Adrenal gland (tissue), 12 donors: ENCODE measurements around the gene FKBP11. TPM values are rescaled to one million over a fixed set of nuclear protein-coding genes. Genes with fewer than 3 reads are reported as not detected.

Experiments used
- DNase-seq, 7 donors: peaks; one replicate each; pipeline ENCODE4 v3.0.0-alpha.2; 2019 to 2020
- H3K27ac ChIP-seq, 5 donors: fragments of 200-600 bp; sonication (generic) in 4 of 5; 1 replicate in 3 of 5; 2 replicates in 2 of 5; pipeline versions ENCODE4 v1.5.1 to v1.8.0; 2016 to 2020; ENCODE audit warnings: mild to moderate bottlenecking in 1 of 5
- H3K27me3 ChIP-seq: fragments of 200-600 bp; 2 replicates; pipeline ENCODE4 v1.8.0; 2021
- H3K36me3 ChIP-seq, 2 donors: fragments of 200-600 bp; replicated peaks in 1 of 2; 1 replicate in 1 of 2; 2 replicates in 1 of 2; pipeline versions ENCODE4 v1.5.1 to v1.8.0; 2018 to 2022
- H3K4me1 ChIP-seq, 2 donors: fragments of 200-600 bp; replicated peaks in 1 of 2; 1 replicate in 1 of 2; 2 replicates in 1 of 2; pipeline versions ENCODE4 v1.5.1 to v1.8.0; 2018 to 2021
- H3K4me3 ChIP-seq, 4 donors: fragments of 200-600 bp; sonication (generic) in 3 of 4; one replicate each; pipeline ENCODE4 v1.5.1; 2016 to 2018
- H3K9me3 ChIP-seq, 3 donors: fragments of 200-600 bp; sonication (generic) in 1 of 3; replicated peaks in 1 of 3; 1 replicate in 2 of 3; 2 replicates in 1 of 3; pipeline versions ENCODE4 v1.5.1 to v1.8.0; 2016 to 2021
- CTCF ChIP-seq, 6 experiments: fragments of 450-650 bp in 4 of 6; fragments of 200-600 bp in 2 of 6; sonication (generic) in 1 of 6; IDR thresholded peaks; 1 replicate in 5 of 6; 2 replicates in 1 of 6; pipeline versions ENCODE4 v1.5.1 to v1.8.0; 2016 to 2021; ENCODE audit warnings: antibody characterized with exemption in 6 of 6, mild to moderate bottlenecking in 2 of 6, moderate library complexity in 1 of 6
- POLR2A ChIP-seq, 2 donors: fragments of 450-650 bp; IDR thresholded peaks; one replicate each; pipeline ENCODE4 v1.6.1; 2017; ENCODE audit warnings: antibody characterized with exemption in 2 of 2, mild to moderate bottlenecking in 2 of 2, moderate library complexity in 1 of 2
- WGBS, 4 donors: extraction: QIAGEN DNeasy Blood & Tissue Kit in 2 of 4; methylation state at CpG; one replicate each; pipeline versions ENCODE4 v1.1.5 to v1.1.7; 2013 to 2017; 5-methylcytosine and 5-hydroxymethylcytosine counted together
- intact Hi-C, 2 donors: fragments of 100-400 bp; cut with DNase I; formaldehyde crosslinking; loops; one replicate each; pipeline versions ENCODE4 v1.14.1 to v1.15.0; 2022 to 2023
- polyA plus RNA-seq, 3 donors: library from polyadenylated mRNA; stranded (reverse); fragments of 200-250 nt in 2 of 3; fragments of 350-450 nt in 1 of 3; fragmentation: Illumina TruSeq in 1 of 3; extraction: RNeasy Lipid Tissue Mini Kit (QIAGEN cat#74804) in 1 of 3; gene quantifications; one replicate each; pipeline ENCODE4 v1.2.3, GENCODE V29; 2013 to 2014
- total RNA-seq, 9 donors: library from RNA; depleted of rRNA in 4 of 9; stranded (reverse); fragments of >200 nt in 4 of 9; fragments of 120-200 nt in 1 of 9; fragmentation: NEBNext Ultra II Directional in 1 of 9; extraction: Animal tissue kit (Norgen Biotek cat#: 25700) in 1 of 9; gene quantifications; one replicate each; pipeline versions ENCODE4 v1.1.0 to v1.2.4, GENCODE V29; 2013 to 2023
- donor health status: healthy with polysubstance abuse.
- donor health status: Bipolar disorder and iron deficiency.
- donor health status: DM: yes; HTN: yes; CAD: no.
- donor health status: DM: no; HTN: no; CAD: no.
- donor health status: DM: no; HTN: no; CAD: no.
- donor health status: DM: yes; HTN: yes; CAD: no.

FKBP11 gene
- total and polyA plus RNA-seq, 12 donors: 4.1 to 118 (median 24.9) TPM

DNA sequence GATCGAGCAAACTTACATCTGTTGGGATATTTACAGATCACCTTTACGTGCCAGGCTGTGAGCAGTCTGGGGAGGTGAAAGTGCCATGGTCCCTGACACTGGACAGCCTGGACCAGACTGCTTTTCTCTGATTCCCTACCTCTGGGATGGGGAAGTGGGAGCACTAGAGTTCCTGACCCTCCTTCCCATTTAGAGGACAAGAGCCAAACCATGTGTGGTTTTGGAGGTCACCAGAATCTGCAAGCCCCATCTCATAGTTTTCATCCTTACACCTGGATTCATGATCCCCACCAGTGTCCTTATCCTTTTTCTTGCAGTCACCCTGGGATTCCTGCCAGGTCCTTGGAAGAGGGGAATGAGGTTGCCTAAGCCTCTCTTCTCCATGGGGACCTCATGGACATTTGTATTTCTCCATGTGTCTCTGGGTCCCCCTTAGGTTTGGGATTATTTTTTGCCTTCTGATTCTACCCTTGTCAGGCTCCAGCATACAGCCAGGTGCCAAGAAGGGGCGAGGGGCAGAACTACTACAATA lies 47.7 kb upstream of the FKBP11 start:
- Histone ChIP-seq H3K27ac (no peak overlapping the region), H3K4me1 (peaks cover 7 to 13% of the 10 kb centered on the region in 2 donors), H3K4me3 (no peak overlapping the region), H3K36me3 (no peaks in the 10 kb centered on the region), H3K9me3 (no peaks in the 10 kb centered on the region), H3K27me3 (peaks cover 44% of the 10 kb centered on the region)
- DNase-seq: no peak
- WGBS, 4 donors: 8 to 38% (median 30%) methylated on average over 1 to 3 of the region's 3 CpGs
- no peak for TF ChIP-seq POLR2A (IDR thresholded peaks at IDR 0.05)
- TF ChIP-seq CTCF (IDR thresholded peaks at IDR 0.05): no peak
- intact Hi-C loops: no loop called here

DNA sequence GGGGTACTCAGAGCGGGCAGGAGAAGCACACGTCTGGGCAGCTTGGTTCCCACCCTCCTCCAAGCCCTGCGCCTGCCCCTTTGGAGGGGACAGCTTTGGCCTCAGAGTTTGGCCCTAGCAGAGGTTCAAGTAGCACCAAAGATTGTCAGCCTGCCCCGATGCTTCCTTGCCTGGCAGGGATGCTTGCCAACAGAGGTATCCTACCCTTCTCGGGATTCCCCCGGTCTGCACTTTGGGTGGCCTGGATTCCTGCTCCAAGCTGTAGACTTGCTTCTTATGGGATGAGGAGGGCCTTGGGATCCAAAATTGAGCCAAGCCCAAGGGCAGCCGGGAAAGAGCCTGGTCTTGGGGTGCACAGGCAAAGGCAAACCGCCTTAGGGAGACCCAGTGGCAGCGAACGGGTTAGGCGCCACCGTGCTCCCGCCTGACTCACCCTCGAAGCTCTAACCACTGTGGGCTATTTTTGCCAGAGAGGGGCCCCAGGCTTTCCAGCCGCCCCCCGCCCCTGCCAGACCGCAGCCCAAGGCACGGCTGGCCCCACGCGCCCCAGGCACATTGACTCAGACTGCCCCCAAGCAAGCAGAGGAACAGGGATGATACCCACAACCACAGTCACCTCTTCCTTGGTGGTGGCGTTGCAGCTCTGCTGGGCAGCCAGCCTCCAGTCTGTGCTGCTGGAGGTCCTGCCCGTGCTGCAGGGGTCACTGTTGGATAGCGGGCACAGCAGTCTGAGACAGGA lies 47.1 kb upstream of the FKBP11 start:
- TF ChIP-seq CTCF (IDR thresholded peaks at IDR 0.05): no peak
- no peak for TF ChIP-seq POLR2A (IDR thresholded peaks at IDR 0.05)
- no peaks in the 10 kb centered on the region for H3K9me3 ChIP-seq
- intact Hi-C loops: no loop called here
- no peaks in the 10 kb centered on the region for H3K36me3 ChIP-seq
- no peak overlapping the region for H3K4me3 ChIP-seq
- H3K27ac ChIP-seq: no peak overlapping the region
- WGBS, 4 donors: 13 to 32% (median 21%) methylated on average over 3 to 23 of the region's 23 CpGs
- DNase-seq: no peak
- H3K4me1 ChIP-seq: peaks cover 7 to 12% of the 10 kb centered on the region in 2 donors
- H3K27me3 ChIP-seq: peaks cover 39% of the 10 kb centered on the region

GRCh38 chr12:48970702-48971334 lies 45.5 kb upstream of the FKBP11 start:
- H3K4me3 ChIP-seq: peak overlapping the region in 1 of 4 donors; percentile 38
- H3K4me1 ChIP-seq: peaks cover 7 to 12% of the 10 kb centered on the region in 2 donors
- no peak for TF ChIP-seq CTCF (IDR thresholded peaks at IDR 0.05)
- TF ChIP-seq POLR2A (IDR thresholded peaks at IDR 0.05): no peak
- DNase-seq: no peak
- peaks cover 34% of the 10 kb centered on the region for H3K27me3 ChIP-seq
- intact Hi-C loops: no loop called here
- no peaks in the 10 kb centered on the region for H3K36me3 ChIP-seq
- H3K9me3 ChIP-seq: no peaks in the 10 kb centered on the region
- 36 to 48% (median 41%) methylated on average over 7 to 10 of the region's 10 CpGs for WGBS, 4 donors
- H3K27ac ChIP-seq: no peak overlapping the region

GRCh38 chr12:48969833-48970701 lies 44.8 kb upstream of the FKBP11 start:
- DNase-seq: no peak
- Histone ChIP-seq H3K4me3 (peak overlapping the region in 1 of 4 donors; percentile 2), H3K27me3 (peaks cover 34% of the 10 kb centered on the region), H3K9me3 (no peaks in the 10 kb centered on the region), H3K36me3 (no peaks in the 10 kb centered on the region), H3K4me1 (peaks cover 7 to 12% of the 10 kb centered on the region in 2 donors), H3K27ac (no peak overlapping the region)
- TF ChIP-seq POLR2A (IDR thresholded peaks at IDR 0.05) (no peak), CTCF (IDR thresholded peaks at IDR 0.05) (no peak)
- 13 to 20% (median 18%) methylated on average over 16 to 77 of the region's 77 CpGs for WGBS, 4 donors
- intact Hi-C loops: no loop called here
